ENCODE data around the gene JCHAIN.

Gene JCHAIN

DNA sequence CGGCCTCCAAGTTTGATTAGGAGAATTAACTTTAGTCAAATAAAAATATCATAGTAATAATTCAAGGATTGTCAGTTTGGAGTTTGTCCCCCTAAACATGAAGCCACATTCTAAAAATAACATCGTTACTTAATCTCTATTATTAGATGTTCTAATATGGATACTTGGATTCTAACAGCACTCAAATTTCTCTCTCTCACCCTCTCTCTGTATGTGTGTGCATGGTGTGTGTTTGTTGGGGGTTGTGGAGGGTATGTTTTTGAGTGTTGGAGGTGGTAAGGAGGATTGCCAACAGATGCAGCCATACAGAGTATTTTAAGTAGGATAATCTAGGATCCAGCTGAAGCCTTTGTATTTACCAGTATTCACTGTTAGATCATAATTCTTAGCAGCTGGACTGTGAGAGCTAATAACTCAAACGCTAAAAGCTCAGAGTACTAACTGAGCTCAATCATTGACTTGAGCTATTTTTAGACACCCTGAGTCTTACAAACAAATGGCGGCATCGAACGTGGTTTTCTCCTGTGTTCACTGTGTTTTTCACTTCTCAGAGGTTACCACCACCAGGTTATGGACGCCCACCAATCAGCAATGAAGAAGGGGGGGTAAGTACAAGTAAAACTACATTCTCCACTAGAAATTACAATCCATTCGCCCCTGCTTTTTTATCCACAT, 28.9 kb downstream of the JCHAIN start:
- DNase-seq (ENCODE audit: low spot score): no peak

DNA sequence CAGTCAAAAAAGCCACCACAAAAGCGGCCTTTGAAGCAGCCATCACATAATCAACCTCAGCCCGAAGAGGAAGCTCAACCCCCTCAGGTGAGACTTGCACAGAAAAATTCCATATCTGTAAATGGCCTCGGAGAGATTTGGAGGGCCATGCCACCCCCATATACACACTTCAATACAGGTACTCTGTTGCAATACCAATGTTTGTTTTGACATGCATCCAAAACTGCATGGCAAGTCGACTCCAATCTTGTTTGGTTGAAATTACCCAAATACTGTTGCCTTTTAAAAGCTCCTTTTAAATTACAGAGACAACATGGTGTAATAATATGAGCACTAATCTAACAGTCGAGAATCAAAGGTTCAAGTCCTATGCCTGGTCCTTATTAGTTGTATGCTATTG, 31.8 kb downstream of the JCHAIN start:
- DNase-seq (ENCODE audit: low spot score): no peak

DNA sequence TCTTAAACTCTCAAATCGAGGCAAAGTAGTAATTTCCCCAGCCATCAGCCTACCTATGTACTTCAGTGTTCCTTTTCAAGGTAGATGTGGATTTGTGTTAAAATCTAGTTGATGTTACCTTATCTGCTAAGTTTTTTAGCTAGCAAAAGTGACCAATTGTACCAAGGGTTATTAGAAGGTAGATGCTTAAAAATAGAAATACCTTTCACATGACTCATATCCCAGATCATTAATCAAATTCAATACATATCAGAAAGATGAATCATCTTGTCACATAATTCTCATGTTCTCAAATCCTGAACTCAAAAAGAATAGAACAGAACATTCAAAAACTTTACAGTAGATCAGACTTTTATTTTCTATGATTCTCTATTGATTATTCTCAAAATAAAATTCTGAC, 34.3 kb downstream of the JCHAIN start:
- DNase-seq (ENCODE audit: low spot score): no peak

DNA sequence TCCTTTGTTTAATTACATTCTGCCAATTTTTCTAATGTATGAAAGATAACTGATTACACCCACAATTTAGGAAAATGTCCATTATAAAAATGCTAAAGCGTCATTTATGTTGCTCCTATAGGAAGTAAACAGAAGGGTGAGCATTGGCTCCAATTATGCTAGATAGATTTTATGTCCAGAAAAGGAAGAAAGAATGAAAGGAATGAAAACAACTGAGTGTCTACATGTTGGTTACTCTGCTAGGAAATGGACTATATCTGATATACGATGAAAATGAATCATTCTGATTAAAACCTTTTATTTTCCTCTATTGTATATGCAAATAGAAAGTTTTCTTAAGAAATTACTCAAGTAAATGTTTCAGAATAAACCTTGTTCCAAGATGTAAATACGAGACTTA, 36.1 kb downstream of the JCHAIN start:
- no peak for DNase-seq (ENCODE audit: low spot score)

DNA sequence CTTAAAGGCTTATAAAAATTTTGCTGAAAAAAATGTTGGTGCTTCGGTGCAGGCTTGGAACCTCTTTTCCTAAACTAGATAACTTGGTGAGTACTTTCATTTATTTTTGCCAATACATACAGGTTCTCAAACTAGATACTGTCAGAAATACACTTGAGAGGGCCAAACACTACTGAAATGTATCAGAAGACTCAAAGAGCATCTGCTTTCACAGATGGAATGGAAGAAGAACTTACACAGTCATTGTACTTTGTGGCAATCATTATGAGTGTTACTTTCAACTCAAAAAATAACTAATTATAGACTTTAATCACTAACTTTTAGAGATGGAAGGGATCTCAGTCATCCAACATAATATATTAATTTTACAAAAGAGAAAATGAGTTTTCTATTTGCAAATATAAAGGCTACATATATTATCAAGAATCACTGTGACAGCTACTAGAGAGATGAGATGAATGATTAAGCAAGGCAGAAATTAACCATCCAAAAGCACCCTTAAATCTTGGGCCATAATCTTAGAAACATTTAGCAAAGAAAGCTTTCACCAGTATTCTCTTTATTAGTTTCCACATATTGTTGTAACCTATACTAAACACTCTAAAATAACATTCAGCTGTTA, 36.7 kb downstream of the JCHAIN start:
- no peak for DNase-seq (ENCODE audit: low spot score)

DNA sequence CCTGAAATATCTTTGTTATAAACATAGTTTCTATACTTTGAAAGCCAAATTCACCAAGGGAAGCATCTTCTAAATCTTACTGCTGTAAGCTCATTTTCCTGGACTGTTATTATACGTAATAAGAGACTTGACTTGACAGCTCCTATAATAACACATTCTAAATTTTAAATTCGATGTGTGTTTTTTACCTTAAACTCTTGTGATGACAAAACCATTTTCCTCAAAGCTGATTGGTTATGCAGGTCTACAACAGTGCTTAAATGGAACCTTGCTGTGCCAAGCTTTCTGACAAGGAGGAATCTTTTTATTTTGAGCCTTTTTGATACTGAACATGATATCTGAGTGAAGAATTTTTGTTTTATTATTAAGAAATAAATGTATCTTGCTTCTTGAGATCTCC, 37.9 kb downstream of the JCHAIN start, which contains the start of gene ENAM:
ENAM (plus strand) TSS at position 301 of the 400 bp plus-strand sequence. CDS start 757 bp downstream, outside the sequence.
- DNase-seq (ENCODE audit: low spot score): no peak

DNA sequence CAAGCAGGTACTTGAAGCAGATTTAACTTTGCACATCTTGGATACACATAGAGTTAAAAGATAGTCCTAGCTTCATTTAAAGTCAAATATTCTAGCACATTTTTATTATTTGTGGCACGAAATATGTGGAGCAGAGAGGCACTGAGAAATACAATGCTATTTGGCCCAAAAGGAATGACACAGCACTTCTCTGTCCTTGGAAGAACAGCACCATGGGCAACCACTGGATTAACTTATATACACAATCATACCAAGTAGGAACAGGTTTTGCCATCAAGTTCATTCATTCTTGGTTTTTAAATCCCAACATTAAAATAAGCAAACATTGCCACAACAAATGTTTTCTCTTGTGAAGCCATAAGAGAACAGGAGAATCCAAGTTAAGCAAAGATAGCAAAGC, 38.7 kb downstream of the JCHAIN start:
- DNase-seq (ENCODE audit: low spot score): no peak

DNA sequence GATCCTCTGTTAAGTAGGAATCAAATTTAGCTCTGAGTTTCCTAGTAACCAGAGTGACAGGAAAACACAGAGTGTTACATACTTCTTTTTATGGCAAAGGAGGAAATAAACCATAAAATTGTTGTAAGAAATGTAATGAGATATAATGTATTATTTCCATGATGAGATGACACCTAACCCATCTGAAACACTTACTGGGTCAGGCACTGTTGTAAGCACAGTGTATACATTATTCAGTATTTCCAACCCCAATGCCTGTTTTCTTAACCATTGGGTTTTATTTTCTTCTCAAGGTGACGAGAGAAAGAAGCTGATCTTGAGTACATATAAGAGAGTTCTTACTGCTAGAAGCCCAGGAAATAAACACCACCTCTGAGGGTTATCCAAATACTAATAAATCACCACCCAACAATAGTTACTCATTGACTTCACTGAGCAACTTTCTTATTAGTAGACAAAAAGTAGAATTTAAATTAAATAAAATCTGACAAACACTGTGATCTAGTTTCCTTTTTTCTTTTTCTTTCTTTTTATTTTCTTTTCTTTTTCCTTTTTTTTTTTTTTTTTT, 42.0 kb downstream of the JCHAIN start:
- no peak for DNase-seq (ENCODE audit: low spot score)

DNA sequence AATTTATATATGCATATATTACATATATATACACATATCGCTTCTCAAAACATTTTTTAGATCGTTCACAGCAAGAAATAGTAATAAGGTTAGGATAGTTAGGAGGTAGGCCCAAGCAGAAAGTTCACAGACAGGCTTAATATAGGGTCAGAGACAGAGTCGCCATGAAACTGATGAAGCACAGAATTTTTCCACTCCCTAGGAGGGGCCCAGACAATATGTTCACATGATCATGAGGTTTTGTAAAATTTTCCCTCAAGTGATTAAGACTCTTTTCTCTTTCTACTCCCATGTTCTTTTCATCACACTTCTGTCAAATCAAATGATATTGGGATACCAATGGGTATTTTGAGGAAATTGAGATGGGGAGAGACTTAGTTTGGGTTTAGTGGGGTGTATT, 43.0 kb downstream of the JCHAIN start:
- DNase-seq (ENCODE audit: low spot score): no peak

DNA sequence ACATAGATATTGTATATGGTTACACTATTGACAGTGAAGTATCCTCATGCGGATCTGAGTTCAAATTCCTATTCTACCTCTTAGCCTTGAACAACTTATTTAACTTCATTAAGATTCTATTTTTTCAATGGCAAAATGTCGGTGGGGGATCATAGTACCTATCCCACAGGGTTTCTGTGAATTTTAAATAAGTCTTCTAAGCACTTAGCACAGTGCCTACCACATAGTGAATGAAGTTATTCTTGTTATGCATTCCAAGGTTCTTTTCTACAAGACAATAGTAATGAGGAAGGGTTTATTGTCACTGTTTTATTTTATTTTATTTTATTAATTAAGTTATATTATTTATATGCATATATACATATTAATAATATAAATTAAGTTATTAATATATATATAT, 46.5 kb downstream of the JCHAIN start:
- no peak for DNase-seq (ENCODE audit: low spot score)

DNA sequence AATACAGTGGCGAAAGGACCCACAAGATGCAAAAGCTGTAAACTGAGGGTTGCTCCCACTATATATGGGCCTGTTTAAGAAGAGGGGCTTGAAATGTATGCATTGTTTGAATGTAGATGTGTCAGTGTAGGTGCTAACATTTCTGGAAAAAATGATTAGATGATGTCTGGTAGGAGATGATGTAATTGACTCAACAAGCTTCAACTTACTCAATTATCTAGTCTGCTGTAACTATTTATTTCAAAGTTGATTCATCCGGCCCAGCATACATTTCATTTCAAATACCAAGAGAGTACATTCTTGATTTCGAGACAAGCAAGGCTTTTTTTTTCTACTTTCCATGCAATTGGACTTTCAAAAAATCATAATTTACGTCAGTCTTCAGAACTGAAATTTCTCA, 47.0 kb downstream of the JCHAIN start:
- no peak for DNase-seq (ENCODE audit: low spot score)

DNA sequence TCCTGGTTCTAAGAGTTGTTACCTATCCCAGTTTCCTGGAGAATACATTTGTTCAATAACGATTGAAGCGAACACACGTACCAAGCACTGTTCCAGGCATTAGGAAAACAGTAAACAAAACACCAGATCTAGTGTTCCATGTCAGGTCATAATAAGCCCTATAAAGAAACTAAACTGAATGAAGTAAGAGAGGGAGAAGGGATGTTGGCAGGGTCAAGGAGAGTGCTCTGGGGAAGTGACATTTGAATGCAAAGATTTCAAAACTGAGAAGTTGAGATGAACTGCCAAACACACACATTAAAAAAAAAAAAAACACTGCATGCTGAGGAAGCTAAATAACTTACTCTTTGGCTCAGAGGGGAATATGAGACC, 52.1 kb downstream of the JCHAIN start:
- no peak for DNase-seq (ENCODE audit: low spot score)

DNA sequence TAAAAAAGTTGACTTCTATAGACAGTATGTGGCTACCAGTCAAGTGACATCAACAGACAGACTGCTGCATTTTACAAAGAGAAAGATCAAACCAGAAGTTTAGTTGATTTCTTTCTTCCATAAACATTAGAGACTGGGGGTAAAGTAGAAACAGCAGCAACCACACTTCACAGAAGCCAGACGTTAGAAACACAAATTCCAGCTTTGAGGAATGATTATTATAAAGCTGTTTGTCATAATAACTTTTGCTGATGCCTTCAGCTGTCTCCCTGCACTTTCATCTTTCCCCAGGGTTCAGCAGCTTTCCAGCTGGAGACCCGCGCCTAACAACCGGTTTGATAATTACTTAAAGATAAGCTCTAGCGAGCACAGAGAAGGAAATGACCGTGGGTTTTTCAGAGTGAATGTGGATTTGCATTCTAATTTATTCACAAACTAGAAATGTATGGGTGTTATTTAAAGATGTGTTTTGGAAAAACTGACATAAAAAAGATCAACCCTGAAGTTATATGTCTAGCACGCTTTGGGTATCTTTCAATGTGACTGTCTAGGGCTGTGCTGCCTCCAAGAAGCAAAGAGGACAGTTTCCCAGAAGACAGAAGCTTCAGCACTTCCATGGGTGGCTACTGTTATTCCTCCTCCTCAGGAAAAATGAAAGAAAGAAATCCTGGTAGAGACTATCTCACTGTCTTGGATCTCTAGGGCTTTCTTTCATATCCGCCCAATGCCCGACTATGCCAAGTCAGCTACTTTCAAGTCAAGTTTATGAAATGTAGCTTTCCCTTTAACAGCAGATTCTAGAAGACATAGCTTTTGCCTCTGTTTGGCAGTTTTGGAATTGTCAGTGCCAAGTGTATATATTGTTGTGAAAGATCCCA, 52.8 kb downstream of the JCHAIN start:
- DNase-seq (ENCODE audit: low spot score): no peak

DNA sequence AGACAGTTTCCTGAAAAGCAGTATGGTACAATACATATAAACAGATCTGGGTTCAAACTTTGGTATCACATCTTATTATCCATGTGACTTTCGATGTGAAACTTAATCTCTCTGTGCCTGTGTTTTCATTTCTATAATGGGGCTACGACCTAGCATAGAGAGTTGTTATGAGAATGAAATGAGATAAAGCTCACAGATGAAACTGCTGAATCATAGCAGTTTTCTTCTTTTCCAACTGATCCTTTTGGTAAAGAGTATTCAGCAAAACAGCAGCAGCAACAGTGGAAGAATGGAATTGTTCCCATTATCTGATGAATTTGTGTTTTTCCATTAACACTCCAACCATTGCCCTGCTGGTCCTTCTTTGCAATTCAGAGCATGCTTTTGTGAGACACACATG, 58.0 kb downstream of the JCHAIN start:
- DNase-seq (ENCODE audit: low spot score): no peak

DNA sequence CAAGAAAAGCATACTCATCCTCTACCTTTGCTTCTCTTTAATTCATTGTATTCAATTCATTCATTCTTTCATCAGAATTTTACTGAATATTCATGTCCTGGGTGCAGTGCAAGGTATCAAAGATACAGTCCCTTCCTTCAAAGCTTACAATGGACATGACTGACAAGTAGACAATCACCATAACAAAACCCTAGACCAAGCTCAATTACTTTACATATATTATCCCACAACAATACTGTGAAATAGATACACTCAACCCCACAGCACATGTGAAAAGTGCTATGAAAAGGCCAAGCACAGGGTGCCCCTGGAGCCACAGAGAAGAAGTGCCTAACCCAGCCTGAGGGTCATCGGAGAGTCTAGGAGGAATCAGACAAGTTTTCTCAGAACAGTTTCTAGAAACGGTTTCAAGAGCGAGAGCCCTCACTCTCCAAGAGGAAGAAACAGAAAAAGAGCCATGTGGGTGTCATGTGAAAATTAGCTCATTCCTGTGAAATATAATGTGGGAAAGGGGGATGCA, 58.9 kb downstream of the JCHAIN start:
- DNase-seq (ENCODE audit: low spot score): no peak

DNA sequence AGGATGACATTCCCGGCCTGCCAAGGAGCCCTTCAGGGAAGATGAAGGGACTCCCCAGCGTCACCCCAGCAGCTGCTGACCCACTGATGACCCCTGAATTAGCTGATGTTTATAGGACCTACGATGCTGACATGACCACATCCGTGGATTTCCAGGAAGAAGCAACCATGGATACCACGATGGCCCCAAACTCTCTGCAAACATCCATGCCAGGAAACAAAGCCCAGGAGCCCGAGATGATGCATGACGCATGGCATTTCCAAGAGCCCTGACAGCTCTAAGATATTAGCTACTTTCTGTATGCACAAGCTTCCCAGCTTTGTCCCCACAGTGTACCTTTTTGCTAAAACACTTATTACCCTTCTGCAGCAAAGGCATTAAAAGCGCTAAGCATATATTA, 59.8 kb downstream of the JCHAIN start:
- no peak for DNase-seq (ENCODE audit: low spot score)
